Measurements from ENCODE around the gene RDX.
"Not testable (repeated sequence)": the region's sequence is repeated elsewhere in the genome, so short reads cannot be mapped to it uniquely, and the experiment has no call there.

The RDX gene

DNA sequence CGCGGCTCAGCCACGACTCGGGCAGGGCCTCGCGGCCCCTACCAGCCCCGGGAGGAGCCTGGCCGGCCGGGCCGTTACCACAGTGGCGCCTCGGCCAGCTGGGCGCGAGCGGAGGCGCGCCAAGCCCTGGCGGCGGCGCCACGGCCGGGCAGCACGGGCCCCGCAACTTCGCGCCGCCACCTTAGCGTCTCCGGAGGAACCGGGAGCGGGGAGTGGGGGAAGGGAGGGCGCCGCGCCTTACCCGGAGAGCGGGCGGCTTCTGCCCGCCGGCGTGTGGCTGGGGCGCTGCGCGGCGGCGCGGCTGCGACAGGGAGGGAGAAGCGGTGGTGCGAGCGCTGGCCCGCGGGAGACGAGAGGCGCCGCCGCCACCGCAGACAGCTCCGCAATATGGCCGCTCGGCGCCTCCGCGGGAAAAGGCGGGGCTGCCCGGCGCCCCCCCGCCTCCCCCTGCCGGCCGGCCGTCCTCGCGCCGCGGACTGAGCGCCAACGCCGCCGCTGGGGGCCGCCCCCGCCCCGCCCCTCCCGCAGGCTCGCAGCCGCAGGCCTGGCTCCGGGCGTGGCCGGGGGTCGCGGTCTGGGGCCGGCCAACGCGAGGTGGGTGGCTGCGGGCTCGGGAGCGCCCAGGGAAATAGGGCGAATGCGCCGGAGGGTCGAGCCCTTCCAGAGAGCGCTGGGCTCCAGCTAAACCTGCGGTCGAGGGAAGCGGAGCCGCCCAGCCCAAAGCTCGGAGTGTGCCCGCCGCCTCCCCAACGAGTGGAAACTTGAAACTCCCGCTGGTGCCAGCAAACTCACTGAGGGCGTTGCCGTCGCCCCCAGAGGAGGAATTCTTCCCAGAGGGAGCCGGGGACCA, at the start of gene RDX:
Gene RDX (minus strand): TSS at position 389 of the 850 bp plus-strand sequence. CDS start 16,922 bp downstream, outside the sequence.
- peak; percentile 67 for DNase-seq

DNA sequence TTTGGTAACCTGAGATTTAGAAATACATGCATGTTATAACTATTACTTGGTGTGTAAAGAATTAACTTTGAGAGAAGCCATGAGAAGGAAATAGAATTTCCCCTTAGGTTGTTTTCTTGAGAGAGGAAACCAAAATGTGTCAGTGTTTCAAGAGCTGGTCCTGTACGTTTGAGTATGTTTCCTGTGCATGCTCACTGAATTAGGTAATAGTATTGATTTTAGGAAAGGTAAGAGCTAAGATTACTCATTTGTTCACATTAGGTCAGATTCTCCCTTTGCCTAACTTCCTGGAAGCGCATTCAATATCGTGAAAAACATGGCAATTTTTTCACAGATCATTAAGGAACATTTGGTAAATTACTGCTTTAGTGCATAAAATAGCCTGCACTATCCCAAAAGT, 49.3 kb upstream of the RDX start:
- no peak for DNase-seq

DNA sequence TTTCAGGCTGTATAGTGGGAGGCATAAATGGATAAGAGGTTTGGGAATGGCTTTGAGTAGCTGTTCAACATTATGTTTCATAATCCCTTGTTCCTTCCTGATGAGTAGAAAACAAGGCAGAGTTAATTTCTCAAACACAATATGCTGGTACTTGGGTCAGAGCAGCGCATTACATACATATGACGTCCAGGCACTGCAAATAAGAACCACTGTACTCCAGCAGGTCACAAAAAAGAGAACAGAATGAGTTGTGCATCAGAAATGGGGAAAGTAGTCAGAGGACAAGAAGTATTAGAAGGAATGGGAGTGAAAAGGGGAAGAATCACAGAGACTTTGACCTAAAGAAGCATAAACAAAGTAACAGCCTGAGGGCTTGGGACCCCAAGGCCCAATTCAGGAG, 44.0 kb upstream of the RDX start:
- DNase-seq = no peak

DNA sequence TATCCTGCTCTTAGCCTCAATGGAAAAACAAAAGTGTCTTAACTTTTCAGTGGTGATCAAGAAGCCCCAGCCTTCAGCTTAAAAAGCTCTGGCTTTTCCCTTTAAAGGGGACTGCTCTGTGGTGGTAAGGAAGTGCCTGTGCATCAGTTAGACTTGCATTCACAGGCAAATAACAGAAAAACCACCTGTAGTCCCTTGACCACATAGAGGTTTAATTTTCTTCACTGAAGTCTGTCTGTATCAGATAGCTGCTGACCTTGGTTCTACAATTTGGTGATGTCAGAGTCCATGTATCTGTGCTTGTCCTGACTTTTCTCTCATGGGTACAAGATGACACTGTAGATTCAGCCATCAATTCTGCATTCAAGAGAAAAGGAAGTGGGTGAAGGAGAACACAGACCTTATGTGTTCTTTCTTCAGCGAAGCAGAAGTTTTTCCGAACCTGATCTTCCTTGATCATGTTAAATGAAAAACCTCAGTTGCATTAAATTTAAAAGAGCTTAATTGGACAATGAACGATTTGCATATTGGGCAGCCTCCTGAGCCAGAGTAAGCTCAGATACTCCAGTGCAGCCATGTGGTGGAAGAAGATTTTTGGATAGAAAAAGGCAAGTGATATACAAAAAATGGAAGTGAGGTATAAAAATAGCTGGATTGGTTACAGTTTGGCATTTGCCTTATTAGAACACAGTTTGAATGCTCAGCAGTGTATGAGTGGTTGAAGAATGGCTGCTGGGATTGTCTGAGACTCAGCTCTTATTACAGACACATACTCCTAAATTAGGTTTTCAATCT, 43.2 kb upstream of the RDX start:
- no peak for DNase-seq

DNA sequence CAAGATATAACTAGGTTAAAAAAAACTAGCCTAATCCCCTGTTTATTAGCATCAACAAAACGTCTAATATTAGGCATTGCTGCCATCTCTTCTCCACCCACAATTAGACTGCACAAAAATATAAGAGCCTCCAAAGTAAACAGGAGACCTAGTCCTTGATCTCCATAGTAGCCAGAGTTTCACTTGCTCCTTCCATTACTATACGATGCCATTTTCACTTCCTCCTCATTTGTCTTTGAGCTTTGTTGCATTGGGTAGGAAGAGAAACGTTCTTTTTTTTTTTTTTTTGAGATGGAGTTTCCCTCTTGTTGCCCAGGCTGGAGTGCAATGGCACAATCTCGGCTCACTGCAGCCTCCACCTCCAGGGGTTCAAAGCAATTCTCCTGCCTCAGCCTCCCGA, 42.3 kb upstream of the RDX start:
- no peak for DNase-seq

DNA sequence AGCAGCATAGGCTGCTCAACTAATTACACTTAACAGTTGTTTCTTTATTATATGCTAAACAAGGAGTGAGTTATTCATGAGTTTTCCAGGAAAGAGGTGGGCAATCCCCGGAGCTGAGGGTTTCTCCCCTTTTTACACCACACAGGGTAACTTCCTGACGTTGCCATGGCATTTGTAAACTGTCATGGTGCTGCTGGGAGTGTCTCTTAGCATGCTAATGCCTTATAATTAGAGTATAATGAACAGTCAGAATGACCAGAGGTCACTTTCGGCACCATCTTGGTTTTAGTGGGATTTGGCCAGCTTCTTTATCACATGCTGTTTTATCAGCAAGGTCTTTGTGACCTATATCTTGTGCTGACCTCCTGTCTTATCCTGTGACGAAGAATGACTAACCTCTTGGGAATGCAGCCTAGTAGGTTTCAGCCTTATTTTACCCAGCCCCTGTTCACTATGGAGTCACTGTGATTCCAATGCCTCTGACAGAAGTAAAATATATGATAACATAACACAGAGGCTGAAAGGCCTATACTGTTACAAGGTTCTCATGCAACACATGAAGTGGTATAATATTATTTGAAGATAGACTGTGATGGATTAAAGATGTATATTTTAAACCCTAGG, 41.3 kb upstream of the RDX start:
- DNase-seq = no peak

DNA sequence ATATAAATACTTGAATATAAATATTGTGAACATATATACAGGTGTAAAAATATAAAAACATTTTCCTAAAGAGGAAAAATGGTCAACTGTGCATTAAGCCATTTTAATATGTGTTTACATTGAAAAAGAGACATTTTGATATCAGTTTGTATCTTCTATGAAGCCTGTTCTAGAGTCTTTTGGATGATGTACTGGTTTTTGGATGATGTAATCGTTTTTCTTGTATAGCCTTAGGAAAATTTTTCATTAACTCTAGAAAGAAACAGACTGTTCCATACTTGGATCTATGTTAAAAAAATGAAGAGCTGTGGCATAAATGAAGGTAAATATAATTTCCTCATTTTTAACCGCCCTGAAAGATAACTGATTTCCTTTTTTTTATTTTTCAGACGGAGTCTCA, 39.6 kb upstream of the RDX start:
- DNase-seq = no peak

DNA sequence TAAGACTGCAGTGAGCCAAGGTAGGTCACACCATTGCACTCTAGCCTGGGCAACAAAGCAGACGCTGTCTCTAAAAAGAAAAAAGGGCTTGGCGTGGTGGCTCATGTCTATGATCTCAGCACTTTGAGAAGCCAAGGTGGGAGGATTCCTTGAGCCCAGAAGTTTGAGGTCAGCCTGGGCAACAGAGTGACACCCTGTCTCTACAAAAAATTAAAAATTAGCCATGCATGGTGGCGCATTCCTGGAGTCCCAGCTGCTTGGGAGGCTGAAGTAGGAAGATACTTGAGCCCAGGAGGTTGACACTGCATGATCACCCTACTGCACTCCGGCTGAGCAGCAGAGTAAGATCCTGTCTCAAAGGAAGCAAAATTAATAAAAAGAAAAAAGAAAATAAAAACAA, 38.9 kb upstream of the RDX start:
- DNase-seq = no peak

DNA sequence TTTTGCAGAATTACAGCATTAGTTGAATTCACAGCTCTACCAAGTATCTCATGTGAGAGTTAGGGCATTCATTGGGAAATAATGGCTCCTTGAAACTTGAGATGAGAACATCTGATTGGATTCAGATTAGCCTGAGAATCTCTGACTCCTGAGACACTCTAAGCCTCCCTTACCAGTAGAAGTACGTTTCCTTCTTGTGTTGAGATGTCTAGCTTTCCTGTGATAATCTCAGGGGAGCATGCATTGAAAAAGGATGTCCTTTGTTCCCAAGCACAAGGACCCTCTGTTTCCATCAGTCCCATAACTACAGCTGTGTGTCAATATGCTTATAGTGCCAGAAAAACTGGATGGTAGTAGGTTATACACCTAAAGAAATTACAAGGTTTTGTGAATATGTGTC, 35.2 kb upstream of the RDX start:
- DNase-seq = no peak

DNA sequence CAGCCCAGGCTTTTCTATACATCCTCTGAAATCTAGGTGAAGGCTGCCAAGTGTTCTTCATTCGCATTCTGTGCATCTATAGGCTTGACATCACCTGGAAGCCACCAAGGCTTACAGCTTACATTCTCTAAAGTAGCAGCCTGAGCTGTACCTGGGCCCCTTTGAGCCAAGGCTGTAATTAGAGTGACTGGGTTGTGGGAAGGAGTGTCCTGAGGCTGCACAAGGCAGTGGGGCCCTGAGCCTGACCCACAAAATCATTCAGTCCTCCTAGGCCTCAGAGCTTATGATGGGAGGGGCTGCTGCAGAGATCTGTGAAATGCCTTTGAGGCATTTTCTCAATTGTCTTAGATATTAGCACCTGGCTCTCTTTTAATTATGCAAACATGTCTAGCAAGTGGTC, 33.0 kb upstream of the RDX start:
- no peak for DNase-seq

DNA sequence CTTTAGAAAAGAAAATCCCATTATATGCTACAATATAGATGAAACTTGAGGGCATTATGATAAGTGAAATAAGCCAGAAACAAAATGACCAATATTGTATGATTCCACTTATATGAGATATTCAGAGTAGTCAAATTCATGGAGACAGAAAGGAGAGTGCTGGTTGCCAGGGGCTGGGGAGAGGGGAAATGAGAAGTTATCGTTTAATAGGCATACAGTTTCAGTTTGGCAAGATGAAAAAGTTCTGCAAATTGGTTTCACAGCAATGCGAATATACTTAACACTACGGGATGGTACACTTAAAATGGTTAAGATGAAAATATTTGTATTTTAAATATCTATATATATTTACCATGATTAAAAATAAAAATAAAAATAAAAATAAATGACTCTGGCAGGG, 31.1 kb upstream of the RDX start:
- DNase-seq = no peak

DNA sequence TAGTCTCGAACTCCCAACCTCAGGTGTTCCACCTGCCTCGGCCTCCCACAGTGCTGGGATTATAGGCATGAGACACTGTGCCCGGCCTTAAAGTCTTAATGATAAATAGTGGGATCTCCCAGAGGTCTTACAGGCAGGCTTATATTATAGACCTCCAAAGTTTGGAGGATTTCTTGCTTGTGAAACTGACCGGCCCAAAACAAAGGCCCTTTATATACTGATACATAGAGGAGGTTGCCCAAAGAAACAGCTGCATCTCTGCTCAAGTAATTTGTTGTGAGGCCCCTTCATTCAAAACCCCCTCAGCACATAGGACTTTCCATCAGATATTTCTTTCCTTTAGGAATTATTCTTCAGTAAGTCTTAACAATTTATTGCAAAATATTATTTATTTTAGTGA, 27.4 kb upstream of the RDX start:
- no peak for DNase-seq

DNA sequence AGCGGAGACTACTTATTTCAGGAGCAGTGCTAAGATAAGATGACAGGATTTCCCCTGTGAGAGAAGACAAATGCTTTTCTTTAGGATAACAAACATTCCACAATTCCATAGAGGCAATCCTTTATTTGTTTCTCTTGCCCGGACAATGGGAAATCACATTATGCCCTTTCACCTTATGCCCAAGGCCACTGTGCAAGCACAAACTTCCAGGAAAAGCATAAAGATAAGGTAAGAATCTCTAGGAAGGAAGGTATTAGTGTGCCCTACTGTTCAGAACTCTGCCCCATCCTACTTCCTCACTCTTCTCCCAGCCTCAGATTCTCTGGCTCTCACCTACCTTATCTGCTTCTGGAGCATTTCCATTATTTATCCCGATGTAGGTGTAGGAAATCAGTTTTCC, 23.1 kb upstream of the RDX start:
- no peak for DNase-seq

DNA sequence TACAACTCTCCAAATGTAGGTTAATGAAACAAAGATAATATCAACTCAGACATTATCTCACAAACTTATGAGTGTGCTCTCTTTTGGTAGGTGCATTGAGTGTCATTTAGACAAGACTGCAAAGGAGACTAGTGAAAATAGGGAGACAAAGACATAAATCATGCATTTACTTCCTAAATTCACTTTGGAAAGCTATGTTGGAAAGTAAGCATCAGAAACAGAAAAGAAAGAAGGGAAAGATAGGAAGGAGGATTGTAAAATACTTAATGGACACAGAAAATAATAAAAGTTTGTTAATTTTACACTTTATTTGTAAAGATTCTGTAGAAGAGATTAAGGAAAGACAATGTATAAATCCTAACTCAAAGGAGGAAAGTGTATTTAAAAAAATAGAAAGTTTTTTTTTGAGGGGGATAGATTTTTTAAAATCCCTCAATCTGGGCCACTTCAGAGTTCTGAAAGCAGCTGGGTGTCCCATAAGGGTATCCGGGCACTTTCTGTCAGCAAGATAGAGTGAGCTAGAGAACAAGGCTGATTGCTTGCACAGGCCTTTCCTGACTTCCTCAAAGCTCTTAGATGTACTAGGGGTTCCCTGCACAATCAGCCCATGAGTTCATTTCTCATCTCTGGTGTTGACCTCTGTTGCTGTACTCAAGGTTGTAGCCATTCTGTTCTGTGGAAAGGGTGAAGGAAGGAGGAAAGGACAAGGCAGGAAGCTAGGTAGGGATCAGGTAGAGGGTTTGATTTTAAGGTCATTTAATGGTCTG, 22.4 kb upstream of the RDX start:
- no peak for DNase-seq

DNA sequence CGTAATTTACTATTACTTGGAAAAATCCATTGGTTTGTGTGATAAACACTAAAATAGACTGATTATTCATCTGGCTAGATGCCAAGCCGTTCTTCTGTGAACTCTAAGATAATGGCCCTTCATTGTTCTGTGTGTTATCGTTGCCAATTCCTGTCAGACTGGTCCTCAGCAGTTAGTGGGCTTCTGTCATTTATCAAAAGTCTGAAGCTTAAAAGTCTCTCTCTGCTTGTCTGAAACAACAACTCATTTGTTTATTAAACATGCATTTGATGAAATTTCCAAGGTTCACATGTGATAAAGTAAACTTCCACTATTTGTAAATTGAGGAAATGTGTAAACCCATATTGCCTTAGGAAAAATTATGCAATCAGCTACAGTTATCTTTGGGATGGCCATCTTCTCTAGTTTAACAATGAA, 21.1 kb upstream of the RDX start:
- DNase-seq = no peak

DNA sequence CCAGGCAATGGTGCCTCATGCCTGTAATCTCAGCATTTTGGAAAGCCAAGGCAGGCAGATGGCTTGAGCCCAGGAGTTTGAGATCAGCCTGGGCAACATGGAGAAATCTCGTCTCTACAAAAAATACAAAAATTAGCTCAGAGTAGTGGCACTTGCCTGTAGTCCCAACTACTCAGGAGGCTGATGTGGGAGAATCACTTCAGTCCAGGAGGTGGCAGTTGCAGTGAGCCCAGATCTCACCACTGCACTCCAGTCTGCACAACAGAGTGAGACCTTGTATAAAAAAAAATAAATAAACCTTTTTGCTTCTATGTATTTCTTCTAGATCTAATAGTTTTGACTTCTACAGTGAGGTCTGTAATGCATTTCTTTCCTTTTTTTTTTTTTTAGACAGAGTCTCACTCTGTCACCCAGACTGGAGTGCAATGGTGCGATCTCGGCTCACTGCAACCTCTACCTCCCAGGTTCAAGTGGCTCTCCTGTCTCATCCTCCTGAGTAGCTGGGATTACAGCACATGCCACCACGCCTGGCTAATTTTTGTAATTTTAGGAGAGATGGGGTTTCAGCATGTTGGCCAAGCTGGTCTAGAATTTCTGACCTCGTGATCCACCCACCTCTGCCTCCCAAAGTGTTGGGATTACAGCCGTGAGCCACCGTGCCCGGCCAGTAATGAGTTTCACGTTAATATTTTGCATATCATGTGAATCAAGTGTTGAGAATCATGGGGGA, 18.1 kb upstream of the RDX start:
- DNase-seq = no peak

DNA sequence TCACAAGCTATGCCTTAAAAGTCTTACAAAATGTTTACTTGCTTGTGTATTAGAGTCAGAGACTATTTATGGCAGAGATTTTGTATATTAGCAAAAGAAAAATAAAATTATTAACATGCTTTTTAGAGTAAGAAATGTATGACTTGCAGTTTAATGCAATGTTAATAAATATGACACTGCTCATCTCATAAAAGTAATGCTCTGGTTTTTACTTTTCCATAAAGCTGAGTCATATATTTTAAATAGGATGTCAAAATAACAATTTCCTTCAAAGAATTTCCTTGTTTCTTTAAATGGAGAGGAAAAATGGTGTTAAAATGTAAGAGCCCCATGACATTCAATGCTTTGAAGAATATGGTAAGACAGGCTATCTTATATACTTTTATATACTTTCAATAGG, 16.3 kb upstream of the RDX start:
- DNase-seq = no peak

DNA sequence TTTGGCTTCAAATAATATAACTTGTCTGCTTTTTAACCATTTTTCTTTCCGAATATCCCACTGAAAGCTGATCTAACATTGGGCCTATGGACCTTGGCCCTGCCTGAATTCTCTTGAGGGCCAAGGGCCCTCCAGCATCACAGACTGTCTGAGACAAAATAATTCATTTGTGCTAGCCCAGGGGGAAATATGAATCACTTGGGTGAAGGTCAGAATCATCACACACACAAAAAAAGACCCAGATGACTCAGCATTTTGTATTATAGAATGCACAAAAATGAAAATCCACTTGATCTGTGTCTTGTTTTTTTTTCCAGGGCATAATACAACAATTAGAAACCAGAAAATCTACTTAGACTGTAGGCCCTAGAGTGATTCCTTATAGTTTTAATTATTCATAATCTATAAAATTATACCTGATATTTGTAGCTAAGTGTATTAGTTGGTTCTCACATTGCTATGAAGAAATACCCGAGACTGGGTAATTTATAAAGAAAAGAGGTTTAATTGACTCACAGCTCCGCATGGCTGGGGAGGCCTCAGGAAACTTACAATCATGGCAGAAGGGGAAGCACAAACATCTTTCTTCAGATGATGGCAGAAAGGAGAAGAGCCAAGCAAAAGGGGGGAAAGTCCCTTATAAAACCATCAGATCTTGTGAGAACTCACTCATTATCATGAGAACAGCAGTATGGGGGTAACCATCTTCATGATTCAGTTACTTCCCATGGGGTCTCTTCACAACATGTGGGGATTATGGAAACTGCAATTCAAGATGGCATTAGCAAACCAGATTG, 15.6 kb upstream of the RDX start:
- no peak for DNase-seq

DNA sequence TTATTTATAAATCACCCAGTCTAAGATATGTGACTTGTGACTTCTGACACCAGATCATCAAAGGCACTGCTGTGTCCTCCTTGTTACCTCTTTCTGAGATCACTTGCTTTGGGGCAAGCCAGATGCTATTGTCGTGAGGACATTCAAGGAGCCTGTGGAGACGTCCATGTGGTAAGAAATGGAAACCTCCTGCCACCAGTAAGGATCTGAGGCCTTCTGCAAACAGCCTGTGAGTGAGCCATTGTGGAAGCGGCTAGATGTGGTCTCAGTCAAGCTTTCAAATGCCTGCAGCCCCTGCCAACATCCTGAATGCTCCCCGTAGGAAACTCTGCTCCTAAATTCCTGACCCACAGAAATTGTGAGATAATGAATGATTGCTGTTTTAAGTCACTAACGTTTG, 11.7 kb upstream of the RDX start:
- no peak for DNase-seq

DNA sequence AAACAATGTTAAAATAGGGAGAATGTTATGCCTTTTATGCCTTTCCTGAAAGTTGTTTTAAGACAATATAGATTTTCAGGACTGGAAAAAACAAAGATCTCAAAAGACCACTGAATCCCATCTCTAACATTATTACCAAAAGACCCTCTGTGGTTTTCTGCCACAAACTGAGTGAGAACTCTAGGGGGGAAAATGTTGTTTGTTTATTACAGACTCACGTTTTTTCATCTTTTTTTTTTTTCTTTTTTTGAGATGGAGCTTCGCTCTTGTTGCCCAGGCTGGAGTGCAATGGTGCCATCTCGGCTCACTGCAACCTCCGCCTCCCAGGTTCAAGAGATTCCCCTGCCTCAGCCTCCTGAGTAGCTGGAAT, 9.6 kb upstream of the RDX start:
- not testable (repeated sequence) for DNase-seq

DNA sequence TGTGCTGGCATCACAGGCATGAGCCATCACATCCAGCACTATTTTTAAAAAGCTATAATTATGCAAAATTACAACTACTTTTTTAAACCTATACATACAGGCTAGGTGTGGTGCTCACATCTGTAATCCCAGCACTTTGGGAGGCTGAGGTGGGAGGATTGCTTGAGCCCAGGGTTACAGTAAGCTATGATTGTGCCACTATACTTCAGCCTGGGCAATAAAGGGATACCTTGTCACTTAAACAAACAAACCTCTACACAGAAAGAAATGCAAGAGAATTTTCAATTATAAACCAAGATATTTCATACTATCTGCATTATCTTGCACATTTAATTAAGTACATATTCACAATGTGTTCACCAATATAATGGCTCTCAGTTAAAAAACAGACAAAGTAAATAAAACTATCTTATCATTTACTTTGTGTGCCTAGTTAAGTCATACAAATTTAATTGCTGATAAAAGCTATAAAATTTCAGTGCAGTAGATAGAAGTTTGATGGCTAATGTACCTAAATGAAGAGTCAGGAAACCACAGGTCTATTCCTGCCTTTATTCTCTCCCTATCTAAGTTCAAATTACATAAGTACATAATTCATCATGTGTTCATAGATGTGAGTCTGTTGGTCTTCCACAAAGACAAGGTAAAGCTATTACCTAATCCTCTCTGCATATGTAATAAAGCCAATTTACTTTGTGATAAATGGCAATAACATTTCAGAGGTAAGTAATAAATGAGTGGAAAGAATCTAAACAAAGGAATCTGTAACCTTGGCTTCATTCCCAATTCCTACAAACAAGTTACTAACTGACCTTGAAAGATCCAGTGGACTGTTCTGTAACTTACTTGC, 9.0 kb upstream of the RDX start:
- DNase-seq = no peak
